Fibroblast of lung (primary cell): Measurements from ENCODE around the gene BLOC1S5. TPM values are rescaled to one million over a fixed set of nuclear protein-coding genes. Genes with fewer than 3 reads are reported as not detected.

Experiments
- DNase-seq, 2 donors: peaks; one replicate each; pipeline versions ENCODE4 v3.0.0 to v3.0.0-alpha.2; 2010; ENCODE audit warnings: low read depth in 2 of 2
- H2AFZ ChIP-seq: 2 replicates; pipeline ENCODE4 v1.5.1; 2012; ENCODE audit warnings: low read length, control low read depth, inconsistent platforms
- H3K27ac ChIP-seq: 2 replicates; pipeline ENCODE4 v1.5.1; 2011; ENCODE audit warnings: low read length, control low read depth; ENCODE audit not compliant: insufficient read depth
- H3K27me3 ChIP-seq: 2 replicates; pipeline ENCODE4 v1.5.1; 2011; ENCODE audit warnings: mild to moderate bottlenecking, low read length; ENCODE audit not compliant: control insufficient read depth, insufficient read depth
- H3K36me3 ChIP-seq: 2 replicates; pipeline ENCODE4 v1.5.1; 2011; ENCODE audit warnings: low read length; ENCODE audit not compliant: control insufficient read depth, insufficient read depth
- H3K4me1 ChIP-seq: 2 replicates; pipeline ENCODE4 v1.5.1; 2011; ENCODE audit warnings: low read length; ENCODE audit not compliant: control insufficient read depth, insufficient read depth; ENCODE audit errors: extremely low read depth
- H3K4me2 ChIP-seq: 2 replicates; pipeline ENCODE4 v1.5.1; 2011; ENCODE audit warnings: low read length, control low read depth; ENCODE audit not compliant: insufficient read depth; ENCODE audit errors: extremely low read depth
- H3K4me3 ChIP-seq, 4 experiments: fragments of 200-600 bp in 1 of 4; sonication (generic) in 1 of 4; replicated peaks in 1 of 4; 2 replicates each; pipeline ENCODE4 v1.5.1; 2011 to 2016; ENCODE audit warnings: low read length in 4 of 4, low read depth in 3 of 4, mild to moderate bottlenecking in 3 of 4, control low read depth in 2 of 4, inconsistent platforms in 1 of 4, mixed read lengths in 1 of 4; ENCODE audit not compliant: insufficient read depth in 1 of 4; ENCODE audit errors: control extremely low read depth in 1 of 4
- H3K79me2 ChIP-seq: 2 replicates; pipeline ENCODE4 v1.5.1; 2012; ENCODE audit warnings: mild to moderate bottlenecking, low read length, inconsistent platforms; ENCODE audit not compliant: control insufficient read depth, insufficient read depth
- H3K9ac ChIP-seq: 2 replicates; pipeline ENCODE4 v1.5.1; 2011; ENCODE audit warnings: mild to moderate bottlenecking, low read length, control low read depth; ENCODE audit not compliant: insufficient read depth
- H3K9me3 ChIP-seq: 2 replicates; pipeline ENCODE4 v1.5.1; 2012; ENCODE audit warnings: low read depth, low read length; ENCODE audit not compliant: control insufficient read depth, insufficient read depth
- H4K20me1 ChIP-seq: 2 replicates; pipeline ENCODE4 v1.5.1; 2011; ENCODE audit warnings: low read length; ENCODE audit not compliant: control insufficient read depth, insufficient read depth; ENCODE audit errors: extremely low read depth
- EZH2 ChIP-seq: IDR thresholded peaks from 2 replicates; pipeline ENCODE4 v1.5.1; 2012; ENCODE audit warnings: low read length, control low read depth, mild to moderate bottlenecking; ENCODE audit errors: missing control alignments
- polyA plus RNA-seq, 2 donors: library from polyadenylated mRNA; depleted of rRNA in 1 of 2; stranded (reverse) in 1 of 2; unstranded in 1 of 2; fragments of >200 nt; gene quantifications; 2 replicates each; pipeline ENCODE4 v1.2.1, GENCODE V29; 2011 to 2012; ENCODE audit warnings: missing spikeins in 1 of 2
- total RNA-seq: library from RNA; depleted of rRNA; stranded (reverse); fragments of >200 nt; gene quantifications from 2 replicates; pipeline ENCODE4 v1.2.1, GENCODE V29; 2014
- TF ChIP-seq, protein P1 (sequence below), 2 donors: IDR thresholded peaks in 1 of 2; conservative IDR thresholded peaks in 1 of 2; 1 replicate in 1 of 2; 2 replicates in 1 of 2; pipeline ENCODE4 v1.5.1; 2011 to 2012; ENCODE audit warnings: low read length in 2 of 2, control low read depth in 1 of 2, inconsistent platforms in 1 of 2, low read depth in 1 of 2, mild to moderate bottlenecking in 1 of 2

BLOC1S5 gene
- total and polyA plus RNA-seq, 2 donors (not counting 1 experiment from before 2014, with no cell fraction given), result 10.1 to 20.6 TPM

DNA sequence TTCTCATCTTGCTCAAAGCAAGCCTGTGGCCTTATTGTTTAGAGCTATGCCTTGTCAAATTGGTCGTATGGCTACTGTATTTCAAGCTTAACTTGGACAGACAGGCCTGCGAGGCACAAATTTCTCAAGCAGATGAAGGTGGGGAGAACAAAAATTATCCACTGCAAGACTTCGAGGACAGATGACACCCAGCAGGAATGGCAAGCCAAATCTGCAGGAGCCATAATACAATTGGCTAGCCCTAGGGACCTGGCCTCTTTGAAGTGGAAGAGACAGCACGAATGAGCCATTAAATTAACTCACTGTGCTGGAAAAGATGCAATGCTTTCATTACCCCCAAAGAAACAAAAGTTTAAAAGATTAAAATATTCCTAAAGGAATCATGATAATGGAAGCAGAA lies 5.0 kb upstream of the BLOC1S5 start:
- no peak for DNase-seq
- no peaks in the 10 kb centered on the region for H4K20me1 ChIP-seq
- H3K27me3 ChIP-seq, result no peaks in the 10 kb centered on the region
- no peak overlapping the region for H2AFZ ChIP-seq
- peaks cover 2% of the 10 kb centered on the region for H3K4me1 ChIP-seq
- no peak overlapping the region for H3K4me3 ChIP-seq
- no peaks in the 10 kb centered on the region for H3K79me2 ChIP-seq
- H3K9ac ChIP-seq, result no peak overlapping the region
- H3K4me2 ChIP-seq, result no peak overlapping the region
- no peak overlapping the region for H3K27ac ChIP-seq
- no peaks in the 10 kb centered on the region for H3K9me3 ChIP-seq
- no peak for TF ChIP-seq EZH2
- TF ChIP-seq, protein P1, sequence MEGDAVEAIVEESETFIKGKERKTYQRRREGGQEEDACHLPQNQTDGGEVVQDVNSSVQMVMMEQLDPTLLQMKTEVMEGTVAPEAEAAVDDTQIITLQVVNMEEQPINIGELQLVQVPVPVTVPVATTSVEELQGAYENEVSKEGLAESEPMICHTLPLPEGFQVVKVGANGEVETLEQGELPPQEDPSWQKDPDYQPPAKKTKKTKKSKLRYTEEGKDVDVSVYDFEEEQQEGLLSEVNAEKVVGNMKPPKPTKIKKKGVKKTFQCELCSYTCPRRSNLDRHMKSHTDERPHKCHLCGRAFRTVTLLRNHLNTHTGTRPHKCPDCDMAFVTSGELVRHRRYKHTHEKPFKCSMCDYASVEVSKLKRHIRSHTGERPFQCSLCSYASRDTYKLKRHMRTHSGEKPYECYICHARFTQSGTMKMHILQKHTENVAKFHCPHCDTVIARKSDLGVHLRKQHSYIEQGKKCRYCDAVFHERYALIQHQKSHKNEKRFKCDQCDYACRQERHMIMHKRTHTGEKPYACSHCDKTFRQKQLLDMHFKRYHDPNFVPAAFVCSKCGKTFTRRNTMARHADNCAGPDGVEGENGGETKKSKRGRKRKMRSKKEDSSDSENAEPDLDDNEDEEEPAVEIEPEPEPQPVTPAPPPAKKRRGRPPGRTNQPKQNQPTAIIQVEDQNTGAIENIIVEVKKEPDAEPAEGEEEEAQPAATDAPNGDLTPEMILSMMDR (conservative IDR thresholded peaks at IDR 0.05 in 1 of 2, IDR thresholded peaks at IDR 0.05 in 1 of 2; ENCODE audit: low read depth in 1 of 2, low read length in 2 of 2), result no peak
- H3K36me3 ChIP-seq, result no peaks in the 10 kb centered on the region

DNA sequence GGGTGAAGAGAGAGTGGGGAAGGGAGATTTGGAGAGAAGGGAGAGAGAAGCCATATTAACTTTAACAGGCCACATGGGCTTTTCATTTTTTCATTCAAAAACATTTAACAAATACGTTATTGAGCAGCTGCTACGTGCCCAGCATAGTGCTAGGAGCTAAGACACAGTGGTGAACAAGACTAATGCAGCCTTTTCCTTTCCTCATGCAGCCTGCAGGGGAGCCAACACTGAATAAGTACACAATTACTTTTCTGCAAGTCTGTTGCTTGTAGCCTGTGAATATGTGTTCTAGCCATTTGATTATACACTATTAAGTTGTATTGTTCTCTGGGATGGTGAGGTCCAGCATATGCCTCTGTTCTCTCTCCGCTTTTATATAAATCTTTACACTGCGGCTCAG lies 1.9 kb upstream of the BLOC1S5 start:
- no peak overlapping the region for H3K4me3 ChIP-seq
- no peaks in the 10 kb centered on the region for H3K27me3 ChIP-seq
- H3K4me2 ChIP-seq, result no peak overlapping the region
- H3K9me3 ChIP-seq, result no peaks in the 10 kb centered on the region
- TF ChIP-seq, protein P1 (conservative IDR thresholded peaks at IDR 0.05 in 1 of 2, IDR thresholded peaks at IDR 0.05 in 1 of 2; ENCODE audit: low read depth in 1 of 2, low read length in 2 of 2), result no peak
- TF ChIP-seq EZH2, result no peak
- no peak for DNase-seq
- no peak overlapping the region for H2AFZ ChIP-seq
- no peak overlapping the region for H3K9ac ChIP-seq
- peaks cover 2% of the 10 kb centered on the region for H3K4me1 ChIP-seq
- no peaks in the 10 kb centered on the region for H3K79me2 ChIP-seq
- H3K36me3 ChIP-seq, result no peaks in the 10 kb centered on the region
- H3K27ac ChIP-seq, result no peak overlapping the region
- H4K20me1 ChIP-seq, result no peaks in the 10 kb centered on the region

DNA sequence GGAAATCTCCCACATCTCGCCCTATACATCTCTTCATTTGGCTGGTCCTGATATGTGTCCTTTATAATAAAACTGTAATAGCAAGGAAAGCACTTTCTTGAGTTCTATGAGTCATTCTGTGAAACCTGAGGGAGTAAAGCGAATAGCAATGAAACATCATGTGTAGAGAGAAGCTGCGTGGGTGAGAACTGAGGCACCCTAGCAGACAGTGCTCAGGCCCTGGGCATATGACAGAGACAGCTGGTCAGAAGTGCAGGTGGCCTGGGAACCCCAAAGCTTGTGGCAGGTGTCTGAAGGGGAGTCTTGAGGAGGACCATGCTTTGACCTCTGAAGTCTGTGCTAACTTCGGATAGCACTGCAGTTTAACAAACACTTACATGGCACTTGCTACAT lies 1.3 kb upstream of the BLOC1S5 start:
- peaks cover 2% of the 10 kb centered on the region for H3K4me1 ChIP-seq
- no peak for TF ChIP-seq EZH2
- TF ChIP-seq, protein P1 (conservative IDR thresholded peaks at IDR 0.05 in 1 of 2, IDR thresholded peaks at IDR 0.05 in 1 of 2; ENCODE audit: low read depth in 1 of 2, low read length in 2 of 2), result no peak
- H2AFZ ChIP-seq, result no peak overlapping the region

More for the DNA sequence above, 1.3 kb upstream of the BLOC1S5 start:
- Histone ChIP-seq H3K36me3 (no peaks in the 10 kb centered on the region), H3K9ac (no peak overlapping the region), H3K27me3 (no peaks in the 10 kb centered on the region), H4K20me1 (no peaks in the 10 kb centered on the region), H3K9me3 (no peaks in the 10 kb centered on the region), H3K4me2 (no peak overlapping the region), H3K27ac (no peak overlapping the region), H3K79me2 (no peaks in the 10 kb centered on the region), H3K4me3 (no peak overlapping the region)
- DNase-seq, result no peak
